Kidney (tissue), 14 donors: ENCODE measurements around the gene MEF2C. TPM values are rescaled to one million over a fixed set of nuclear protein-coding genes. Genes with fewer than 3 reads are reported as not detected.

Source experiments
- DNase-seq, 5 donors: peaks; one replicate each; pipeline ENCODE4 v3.0.0-alpha.2; 2013 to 2020
- FAIRE-seq: peaks from 2 replicates; lab custom pipeline; 2012; peaks lifted over from hg19 to GRCh38; lab: Jason Lieb, UNC
- H3K27ac ChIP-seq, 2 donors: one replicate each; pipeline ENCODE4 v1.7.0; 2013; ENCODE audit warnings: low read depth in 2 of 2, low read length in 2 of 2, inconsistent platforms in 1 of 2
- H3K27me3 ChIP-seq: one replicate; pipeline ENCODE4 v1.7.1; 2013; ENCODE audit warnings: low read length, inconsistent platforms; ENCODE audit not compliant: control insufficient read depth, insufficient read depth
- H3K36me3 ChIP-seq, 3 donors: one replicate each; pipeline versions ENCODE4 v1.7.0 to v1.7.1; 2013; ENCODE audit warnings: low read length in 3 of 3, control low read depth in 1 of 3, inconsistent platforms in 1 of 3; ENCODE audit not compliant: insufficient read depth in 3 of 3, control insufficient read depth in 2 of 3
- H3K4me1 ChIP-seq, 3 donors: one replicate each; pipeline versions ENCODE4 v1.7.0 to v1.7.1; 2013; ENCODE audit warnings: low read length in 3 of 3, inconsistent platforms in 1 of 3, low read depth in 1 of 3; ENCODE audit not compliant: control insufficient read depth in 2 of 3, insufficient read depth in 2 of 3
- H3K4me3 ChIP-seq, 3 donors: one replicate each; pipeline versions ENCODE4 v1.7.0 to v1.8.1; 2013; ENCODE audit warnings: low read length in 3 of 3, control low read depth in 1 of 3, inconsistent platforms in 1 of 3
- H3K9ac ChIP-seq, 3 donors: one replicate each; pipeline versions ENCODE4 v1.7.0 to v1.7.1; 2013; ENCODE audit warnings: low read length in 3 of 3, control low read depth in 1 of 3, inconsistent platforms in 1 of 3
- H3K9me3 ChIP-seq, 3 donors: one replicate each; pipeline versions ENCODE4 v1.7.0 to v1.7.1; 2013; ENCODE audit warnings: low read length in 3 of 3, control low read depth in 1 of 3, inconsistent platforms in 1 of 3; ENCODE audit not compliant: control insufficient read depth in 2 of 3, insufficient read depth in 1 of 3
- intact Hi-C: fragments of 100-400 bp; cut with DNase I; formaldehyde crosslinking; loops from one replicate; pipeline ENCODE4 v1.11.1; 2022
- polyA plus RNA-seq: library from polyadenylated mRNA; stranded (reverse); fragments of 350-450 nt; fragmentation: Illumina TruSeq; extraction: RNeasy Lipid Tissue Mini Kit (QIAGEN cat#74804); gene quantifications from one replicate; pipeline ENCODE4 v1.2.3, GENCODE V29; 2014; ENCODE audit warnings: low read depth, low replicate concordance; ENCODE audit not compliant: insufficient read depth
- total RNA-seq: library from RNA; stranded (reverse); fragmentation: NEBNext Ultra II Directional; extraction: Animal tissue kit (Norgen Biotek cat#: 25700); gene quantifications from one replicate; pipeline ENCODE4 v1.2.1, GENCODE V29; 2021
- TF ChIP-seq, protein P1 (sequence below): IDR thresholded peaks from 3 replicates; pipeline ENCODE4 v1.5.1; 2012; ENCODE audit warnings: mild to moderate bottlenecking, moderate library complexity, borderline replicate concordance; ENCODE audit not compliant: insufficient read depth; ENCODE audit errors: extremely low read depth
- donor health status: control.
- donor health status: control.
- donor health status: control.
- donor health status: control.
- donor health status: control.
- donor health status: DM: yes; HTN: yes; CAD: no.
- donor health status: Normal renal cell carcinoma (clear cell type).

Gene MEF2C
- total and polyA plus RNA-seq, 2 donors from 2014 or later = 5.3 to 75.4 TPM

- intact Hi-C loops = loop anchor here (10.0 kb wide), 2 partner anchors 536 to 906 kb away; no protein-coding TSS in a partner anchor
- Histone ChIP-seq H3K4me3 (peak overlapping the region in 1 of 3 donors; percentile 44), H3K9me3 (no peaks in the 10 kb centered on the region), H3K9ac (no peak overlapping the region), H3K36me3 (no peaks in the 10 kb centered on the region), H3K27me3 (peaks cover 83% of the 10 kb centered on the region), H3K4me1 (no peaks in the 10 kb centered on the region), H3K27ac (no peak overlapping the region)
- TF ChIP-seq, protein P1, sequence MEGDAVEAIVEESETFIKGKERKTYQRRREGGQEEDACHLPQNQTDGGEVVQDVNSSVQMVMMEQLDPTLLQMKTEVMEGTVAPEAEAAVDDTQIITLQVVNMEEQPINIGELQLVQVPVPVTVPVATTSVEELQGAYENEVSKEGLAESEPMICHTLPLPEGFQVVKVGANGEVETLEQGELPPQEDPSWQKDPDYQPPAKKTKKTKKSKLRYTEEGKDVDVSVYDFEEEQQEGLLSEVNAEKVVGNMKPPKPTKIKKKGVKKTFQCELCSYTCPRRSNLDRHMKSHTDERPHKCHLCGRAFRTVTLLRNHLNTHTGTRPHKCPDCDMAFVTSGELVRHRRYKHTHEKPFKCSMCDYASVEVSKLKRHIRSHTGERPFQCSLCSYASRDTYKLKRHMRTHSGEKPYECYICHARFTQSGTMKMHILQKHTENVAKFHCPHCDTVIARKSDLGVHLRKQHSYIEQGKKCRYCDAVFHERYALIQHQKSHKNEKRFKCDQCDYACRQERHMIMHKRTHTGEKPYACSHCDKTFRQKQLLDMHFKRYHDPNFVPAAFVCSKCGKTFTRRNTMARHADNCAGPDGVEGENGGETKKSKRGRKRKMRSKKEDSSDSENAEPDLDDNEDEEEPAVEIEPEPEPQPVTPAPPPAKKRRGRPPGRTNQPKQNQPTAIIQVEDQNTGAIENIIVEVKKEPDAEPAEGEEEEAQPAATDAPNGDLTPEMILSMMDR = peak; percentile 82
- FAIRE-seq (no peak), DNase-seq (peak; percentile 79 to 85 (median 82))
Measured at GRCh38 chr5:88680253-88681132, 202.5 kb downstream of the MEF2C start.

- H3K4me3 ChIP-seq = no peak overlapping the region
- intact Hi-C loops = loop anchor here (10.0 kb wide), 2 partner anchors 535 to 905 kb away; no protein-coding TSS in a partner anchor
Measured at GRCh38 chr5:88679638-88680037, 203.3 kb downstream of the MEF2C start.

DNA sequence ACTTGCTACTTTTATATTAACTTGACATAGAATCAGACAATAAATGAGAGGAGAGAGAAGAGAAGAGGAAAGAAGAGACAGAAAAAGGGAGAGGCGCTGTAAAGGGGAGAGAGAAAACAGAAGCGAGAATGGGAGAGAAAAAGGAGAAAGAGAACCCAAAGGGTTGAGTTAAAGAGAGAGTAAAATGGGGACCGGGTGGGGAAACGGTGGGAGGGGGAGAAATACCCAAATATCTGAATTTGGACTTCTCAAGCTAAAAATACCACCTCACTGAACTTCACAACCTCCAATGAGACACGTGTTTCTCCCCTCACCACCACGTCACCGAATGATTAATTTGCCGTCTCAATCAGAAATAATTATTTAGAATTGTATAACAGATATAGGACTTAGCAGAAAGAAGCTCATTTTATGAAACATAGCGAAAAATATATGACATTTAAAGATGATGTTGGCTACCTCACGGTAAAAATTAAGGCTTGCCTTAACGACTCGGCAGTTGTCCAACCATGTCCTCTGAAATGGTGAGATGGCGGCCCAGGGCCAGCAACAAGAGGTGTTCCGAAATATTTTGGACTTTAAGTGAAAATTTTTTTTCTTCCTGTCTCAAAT lies 204.1 kb downstream of the MEF2C start:
- H3K9ac ChIP-seq = no peak overlapping the region
- H3K4me1 ChIP-seq = peaks cover 0 to 7% (median 4%) of the 10 kb centered on the region in 3 donors
- TF ChIP-seq, protein P1 = no peak
- H3K36me3 ChIP-seq = no peaks in the 10 kb centered on the region
- H3K4me3 ChIP-seq = no peak overlapping the region
- no peaks in the 10 kb centered on the region for H3K9me3 ChIP-seq
- FAIRE-seq (no peak), DNase-seq (peak in 1 of 5 donors; percentile 24)
- H3K27me3 ChIP-seq = peaks cover 77% of the 10 kb centered on the region
- no peak overlapping the region for H3K27ac ChIP-seq
- intact Hi-C loops = no loop called here

More at GRCh38 chr5:88679638-88680037, 203.3 kb downstream of the MEF2C start:
- Histone ChIP-seq H3K9me3 (no peaks in the 10 kb centered on the region), H3K27me3 (peaks cover 83% of the 10 kb centered on the region), H3K9ac (no peak overlapping the region), H3K36me3 (no peaks in the 10 kb centered on the region), H3K4me1 (peaks cover 0 to 4% (median 4%) of the 10 kb centered on the region in 3 donors), H3K27ac (no peak overlapping the region)
- peak in 2 of 5 donors; percentile 35 to 46 for DNase-seq
- no peak for FAIRE-seq
- TF ChIP-seq, protein P1 = no peak
